ENCODE measurements around the gene FLVCR2. TPM values are rescaled to one million over a fixed set of nuclear protein-coding genes. Genes with fewer than 3 reads are reported as not detected.

Gene FLVCR2
- polyA plus RNA-seq, 3 donors = 13.2 to 36.6 (median 16.3) TPM

GRCh38 chr14:75630695-75631452, 52.5 kb downstream of the FLVCR2 start:
- no peak overlapping the region for H2AFZ ChIP-seq (ENCODE audit: insufficient read depth, low read depth, low read length, poor library complexity, severe bottlenecking)
- no peak overlapping the region for H3K9ac ChIP-seq (ENCODE audit: insufficient read depth, low read length, poor library complexity, severe bottlenecking)
- no peaks in the 10 kb centered on the region for H3K79me2 ChIP-seq (ENCODE audit: insufficient read depth, low read length)
- Mint-ChIP-seq H3K4me3 (no peak overlapping the region), H3K9me3 (no peaks in the 10 kb centered on the region), H3K27me3 (ENCODE audit: low read depth in 3 of 3) (no peaks in the 10 kb centered on the region), H3K36me3 (peaks cover 32 to 54% of the 10 kb centered on the region in 2 donors), H3K4me1 (no peaks in the 10 kb centered on the region), H3K27ac (no peak overlapping the region)
- H3K36me3 ChIP-seq (replicated peaks in 1 of 2; ENCODE audit: control insufficient read depth in 1 of 2, insufficient read depth in 2 of 2, low read length in 2 of 2) = peaks cover 0 to 29% of the 10 kb centered on the region in 2 donors
- H4K20me1 ChIP-seq (ENCODE audit: insufficient read depth, low read length) = peaks cover 46% of the 10 kb centered on the region
- no peaks in the 10 kb centered on the region for H3K9me3 ChIP-seq (replicated peaks in 1 of 2; ENCODE audit: control insufficient read depth in 1 of 2, insufficient read depth in 1 of 2, low read length in 2 of 2)
- H3K4me2 ChIP-seq (replicated peaks; ENCODE audit: extremely low read depth, low read length, poor library complexity, severe bottlenecking) = no peak overlapping the region
- H3K27me3 ChIP-seq (ENCODE audit: control insufficient read depth in 2 of 2, insufficient read depth in 2 of 2, low read length in 2 of 2) = no peaks in the 10 kb centered on the region
- no peak overlapping the region for H3K27ac ChIP-seq (ENCODE audit: low read depth in 1 of 2, low read length in 2 of 2)
- WGBS (ENCODE audit: insufficient coverage) = 69% methylated on average over 3 of the region's 6 CpGs
- no peak for TF ChIP-seq CTCF (IDR thresholded peaks at IDR 0.05)
- H3K4me3 ChIP-seq (replicated peaks in 1 of 3; ENCODE audit: low read depth in 2 of 3, low read length in 3 of 3) = no peak overlapping the region
- no peak for DNase-seq
- intact Hi-C loops (cut with micrococcal nuclease) = no loop called here
- H3K4me1 ChIP-seq (ENCODE audit: control insufficient read depth in 1 of 2, insufficient read depth in 2 of 2, low read length in 2 of 2) = no peaks in the 10 kb centered on the region

DNA sequence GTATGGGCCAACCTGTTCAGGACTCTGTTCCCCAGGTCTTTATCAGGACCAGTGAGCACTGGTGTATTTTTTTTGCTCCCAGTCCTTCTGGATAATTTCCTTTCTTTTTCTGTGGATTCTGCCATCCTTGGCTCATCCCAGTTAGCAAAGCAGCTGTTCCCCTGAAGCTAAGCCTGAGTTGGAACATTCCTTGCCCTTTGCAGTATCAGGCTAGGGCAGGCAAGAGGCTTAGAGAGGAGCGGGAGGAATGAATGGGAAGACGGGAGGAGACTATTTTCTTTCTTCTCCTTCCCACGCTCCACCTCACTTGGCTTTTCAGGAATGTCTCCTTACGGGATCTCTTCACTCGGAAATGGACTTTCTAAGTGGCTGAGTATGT, 53.0 kb downstream of the FLVCR2 start:
- H3K36me3 ChIP-seq (replicated peaks in 1 of 2; ENCODE audit: control insufficient read depth in 1 of 2, insufficient read depth in 2 of 2, low read length in 2 of 2) = peaks cover 0 to 29% of the 10 kb centered on the region in 2 donors
- Mint-ChIP-seq H3K4me3 (no peak overlapping the region), H3K27me3 (ENCODE audit: low read depth in 3 of 3) (no peaks in the 10 kb centered on the region), H3K27ac (no peak overlapping the region), H3K9me3 (no peaks in the 10 kb centered on the region), H3K4me1 (no peaks in the 10 kb centered on the region), H3K36me3 (peaks cover 32 to 48% of the 10 kb centered on the region in 2 donors)
- no peak overlapping the region for H3K9ac ChIP-seq (ENCODE audit: insufficient read depth, low read length, poor library complexity, severe bottlenecking)
- H3K9me3 ChIP-seq (replicated peaks in 1 of 2; ENCODE audit: control insufficient read depth in 1 of 2, insufficient read depth in 1 of 2, low read length in 2 of 2) = no peaks in the 10 kb centered on the region
- no peak overlapping the region for H2AFZ ChIP-seq (ENCODE audit: insufficient read depth, low read depth, low read length, poor library complexity, severe bottlenecking)
- no CpG with 5 or more reads among the region's 5 CpGs for WGBS (ENCODE audit: insufficient coverage)
- intact Hi-C loops (cut with micrococcal nuclease) = no loop called here
- H4K20me1 ChIP-seq (ENCODE audit: insufficient read depth, low read length) = peaks cover 46% of the 10 kb centered on the region
- no peaks in the 10 kb centered on the region for H3K79me2 ChIP-seq (ENCODE audit: insufficient read depth, low read length)
- H3K27me3 ChIP-seq (ENCODE audit: control insufficient read depth in 2 of 2, insufficient read depth in 2 of 2, low read length in 2 of 2) = no peaks in the 10 kb centered on the region
- no peak for TF ChIP-seq CTCF (IDR thresholded peaks at IDR 0.05)
- no peak for DNase-seq
- H3K4me2 ChIP-seq (replicated peaks; ENCODE audit: extremely low read depth, low read length, poor library complexity, severe bottlenecking) = no peak overlapping the region
- H3K27ac ChIP-seq (ENCODE audit: low read depth in 1 of 2, low read length in 2 of 2) = no peak overlapping the region
- H3K4me1 ChIP-seq (ENCODE audit: control insufficient read depth in 1 of 2, insufficient read depth in 2 of 2, low read length in 2 of 2) = no peaks in the 10 kb centered on the region
- no peak overlapping the region for H3K4me3 ChIP-seq (replicated peaks in 1 of 3; ENCODE audit: low read depth in 2 of 3, low read length in 3 of 3)

Data from CD14-positive monocyte (primary cell).